PFSK-1 (cell line): ENCODE measurements around the gene TMEM63A.

Experiments
- FOXP2 ChIP-seq: optimal IDR thresholded peaks from 2 replicates; pipeline ENCODE3; 2011; ENCODE audit warnings: borderline replicate concordance, control low read depth, inconsistent platforms; ENCODE audit not compliant: insufficient read depth; ENCODE audit errors: extremely low read length, extremely low read depth
- POLR2AphosphoS5 ChIP-seq: IDR thresholded peaks from 2 replicates; pipeline ENCODE4 v1.6.1; 2012; ENCODE audit warnings: low read depth, mild to moderate bottlenecking, control low read depth, low read length, moderate library complexity
- SIN3A ChIP-seq: IDR thresholded peaks from 2 replicates; pipeline ENCODE4 v1.6.1; 2012; ENCODE audit warnings: mild to moderate bottlenecking, low read length, moderate library complexity, borderline replicate concordance; ENCODE audit not compliant: insufficient read depth
- TAF1 ChIP-seq: IDR thresholded peaks from 2 replicates; pipeline ENCODE4 v1.6.1; 2012; ENCODE audit warnings: low read length, control low read depth, borderline replicate concordance; ENCODE audit not compliant: insufficient read depth

- TF ChIP-seq TAF1 (no peak), POLR2AphosphoS5 (no peak), FOXP2 (no peak), SIN3A (no peak)
Observed at GRCh38 chr1:225879521-225880221, 2.5 kb downstream of the TMEM63A start.
